Measurements from ENCODE around the gene SHD. TPM values are rescaled to one million over a fixed set of nuclear protein-coding genes. Genes with fewer than 3 reads are reported as not detected.
"Not testable (repeated sequence)": the region's sequence is repeated elsewhere in the genome, so short reads cannot be mapped to it uniquely, and the experiment has no call there.

Gene SHD
- total RNA-seq, 1 experiment from 2014 or later = 4.4 TPM

- H3K23ac ChIP-seq (ENCODE audit: insufficient read length, low read depth, low read length) = not testable (repeated sequence)
Observed at GRCh38 chr19:4231521-4231920, 47.5 kb upstream of the SHD start.

GRCh38 chr19:4232139-4232538, 46.9 kb upstream of the SHD start:
- not testable (repeated sequence) for H2BK120ac ChIP-seq (ENCODE audit: low read depth, low read length, poor library complexity, severe bottlenecking); H3K27me3 Mint-ChIP-seq (ENCODE audit: low read depth); H3K14ac ChIP-seq (ENCODE audit: insufficient read depth, low read length); H3K4me2 ChIP-seq (ENCODE audit: insufficient read depth, insufficient read length, low read length); H2BK12ac ChIP-seq (ENCODE audit: insufficient read length, low read depth, low read length); H3K79me1 ChIP-seq (ENCODE audit: insufficient read depth, low read depth, low read length, poor library complexity, severe bottlenecking); H3K27ac Mint-ChIP-seq; H4K20me1 ChIP-seq (ENCODE audit: control insufficient read depth, insufficient read depth, insufficient read length); H3K4me3 Mint-ChIP-seq; H3K27me3 ChIP-seq (ENCODE audit: insufficient read depth, low read length); H3K4me1 ChIP-seq (ENCODE audit: insufficient read depth, low read length); H3K9me3 ChIP-seq (ENCODE audit: control insufficient read depth, low read depth, low read length); H2BK5ac ChIP-seq (ENCODE audit: insufficient read length, low read length); H3K4ac ChIP-seq (ENCODE audit: low read depth, low read length); DNase-seq; H4K5ac ChIP-seq (ENCODE audit: insufficient read length, low read depth, low read length); H3K9ac ChIP-seq (ENCODE audit: extremely low read depth, insufficient read length, low read length); H3K56ac ChIP-seq (ENCODE audit: insufficient read length, low read depth, low read length); H3K4me1 Mint-ChIP-seq; H4K91ac ChIP-seq (ENCODE audit: insufficient read length, low read depth, low read length); H3T11ph ChIP-seq (ENCODE audit: low read length); H3K18ac ChIP-seq (ENCODE audit: insufficient read length, low read depth, low read length); H4K8ac ChIP-seq (replicated peaks; ENCODE audit: insufficient read length, low read depth, low read length); H3K23me2 ChIP-seq (ENCODE audit: insufficient read length, low read depth, low read length, poor library complexity, severe bottlenecking); H3K36me3 Mint-ChIP-seq (ENCODE audit: insufficient read depth in 1 of 3, low read depth in 3 of 3); H2AFZ ChIP-seq (ENCODE audit: low read length); H2BK20ac ChIP-seq (ENCODE audit: low read depth, low read length, poor library complexity, severe bottlenecking); H2AK5ac ChIP-seq (ENCODE audit: insufficient read length, low read length); H3K23ac ChIP-seq (ENCODE audit: insufficient read length, low read depth, low read length); H3K79me2 ChIP-seq (ENCODE audit: insufficient read depth, low read length); H3K9me3 Mint-ChIP-seq; H2BK15ac ChIP-seq (ENCODE audit: low read depth, low read length); H3K27ac ChIP-seq (ENCODE audit: insufficient read length, low read depth, low read length)
- no CpG with 5 or more reads among the region's 5 CpGs for WGBS (ENCODE audit: extremely low coverage, insufficient read length, low lambda C conversion rate)

More at GRCh38 chr19:4231521-4231920, 47.5 kb upstream of the SHD start:
- H3K18ac ChIP-seq (ENCODE audit: insufficient read length, low read depth, low read length); H2BK20ac ChIP-seq (ENCODE audit: low read depth, low read length, poor library complexity, severe bottlenecking); H3K4me1 ChIP-seq (ENCODE audit: insufficient read depth, low read length); H3K23me2 ChIP-seq (ENCODE audit: insufficient read length, low read depth, low read length, poor library complexity, severe bottlenecking); H3K14ac ChIP-seq (ENCODE audit: insufficient read depth, low read length); H3K4ac ChIP-seq (ENCODE audit: low read depth, low read length); H3K4me2 ChIP-seq (ENCODE audit: insufficient read depth, insufficient read length, low read length); H3K36me3 Mint-ChIP-seq (ENCODE audit: insufficient read depth in 1 of 3, low read depth in 3 of 3); H4K91ac ChIP-seq (ENCODE audit: insufficient read length, low read depth, low read length); H2BK120ac ChIP-seq (ENCODE audit: low read depth, low read length, poor library complexity, severe bottlenecking); DNase-seq; H3K27ac Mint-ChIP-seq; H3K4me3 Mint-ChIP-seq; H4K20me1 ChIP-seq (ENCODE audit: control insufficient read depth, insufficient read depth, insufficient read length); H2AFZ ChIP-seq (ENCODE audit: low read length); H3T11ph ChIP-seq (ENCODE audit: low read length); H3K9me3 ChIP-seq (ENCODE audit: control insufficient read depth, low read depth, low read length); H2BK15ac ChIP-seq (ENCODE audit: low read depth, low read length); H2AK5ac ChIP-seq (ENCODE audit: insufficient read length, low read length); H2BK5ac ChIP-seq (ENCODE audit: insufficient read length, low read length); H3K4me1 Mint-ChIP-seq; H3K79me2 ChIP-seq (ENCODE audit: insufficient read depth, low read length); H3K27me3 ChIP-seq (ENCODE audit: insufficient read depth, low read length); H3K27ac ChIP-seq (ENCODE audit: insufficient read length, low read depth, low read length); H2BK12ac ChIP-seq (ENCODE audit: insufficient read length, low read depth, low read length); H3K56ac ChIP-seq (ENCODE audit: insufficient read length, low read depth, low read length); H3K9ac ChIP-seq (ENCODE audit: extremely low read depth, insufficient read length, low read length); H3K27me3 Mint-ChIP-seq (ENCODE audit: low read depth); H3K79me1 ChIP-seq (ENCODE audit: insufficient read depth, low read depth, low read length, poor library complexity, severe bottlenecking); H3K9me3 Mint-ChIP-seq; H4K8ac ChIP-seq (replicated peaks; ENCODE audit: insufficient read length, low read depth, low read length); H4K5ac ChIP-seq (ENCODE audit: insufficient read length, low read depth, low read length): not testable (repeated sequence)
- no CpG with 5 or more reads among the region's 6 CpGs for WGBS (ENCODE audit: extremely low coverage, insufficient read length, low lambda C conversion rate)

Measured in H9 (cell line).